Prostate gland (tissue), 2 donors: ENCODE data around the gene B2M.

Source experiments
- POLR2AphosphoS5 ChIP-seq: sonication (generic); formaldehyde crosslinking; IDR thresholded peaks from one replicate; pipeline ENCODE4 v1.6.1; 2017; ENCODE audit warnings: antibody characterized with exemption
- TF ChIP-seq, protein P1 (sequence below), 4 experiments: fragments of 200-600 bp in 2 of 4; fragments of 450-650 bp in 2 of 4; sonication (generic) in 2 of 4; IDR thresholded peaks; 1 replicate in 3 of 4; 2 replicates in 1 of 4; pipeline ENCODE4 v1.5.1; 2016 to 2019; ENCODE audit warnings: antibody characterized with exemption in 4 of 4, mild to moderate bottlenecking in 2 of 4, moderate library complexity in 2 of 4

DNA sequence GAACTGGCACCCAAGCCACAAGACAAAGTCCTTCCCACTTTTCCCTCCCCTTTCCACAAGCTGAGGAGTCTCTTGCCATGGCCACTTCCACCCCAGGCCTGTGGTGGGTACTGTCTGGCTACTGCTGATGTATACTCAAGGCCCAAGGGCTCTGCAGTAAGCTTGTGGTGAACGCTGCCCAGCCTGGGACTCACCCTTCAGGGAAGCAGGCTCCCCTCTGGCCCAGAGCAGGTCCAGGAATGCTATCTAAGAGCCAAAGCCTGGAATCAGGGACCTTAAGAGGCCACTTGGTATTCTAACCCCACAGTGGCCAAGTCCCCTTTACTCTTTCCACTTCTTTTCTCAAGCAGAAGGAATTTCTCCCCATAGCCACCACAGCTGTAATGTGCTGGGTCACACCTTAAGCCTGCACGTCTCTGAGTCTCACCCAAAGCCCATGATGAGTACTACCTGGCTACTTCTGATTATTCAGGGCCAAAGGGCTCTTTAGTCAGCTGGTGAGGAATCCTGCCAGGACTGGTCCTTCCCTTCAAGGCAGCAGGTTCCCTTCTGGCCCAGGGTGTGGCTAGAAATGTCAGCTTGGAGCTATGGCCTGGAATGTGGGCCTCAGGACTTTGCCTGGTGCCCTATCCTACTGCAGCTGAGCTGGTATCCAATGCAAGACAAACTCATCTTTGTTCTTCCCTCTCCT is 4.2 kb upstream of the B2M start:
- TF ChIP-seq POLR2AphosphoS5, result no peak
- TF ChIP-seq, protein P1, sequence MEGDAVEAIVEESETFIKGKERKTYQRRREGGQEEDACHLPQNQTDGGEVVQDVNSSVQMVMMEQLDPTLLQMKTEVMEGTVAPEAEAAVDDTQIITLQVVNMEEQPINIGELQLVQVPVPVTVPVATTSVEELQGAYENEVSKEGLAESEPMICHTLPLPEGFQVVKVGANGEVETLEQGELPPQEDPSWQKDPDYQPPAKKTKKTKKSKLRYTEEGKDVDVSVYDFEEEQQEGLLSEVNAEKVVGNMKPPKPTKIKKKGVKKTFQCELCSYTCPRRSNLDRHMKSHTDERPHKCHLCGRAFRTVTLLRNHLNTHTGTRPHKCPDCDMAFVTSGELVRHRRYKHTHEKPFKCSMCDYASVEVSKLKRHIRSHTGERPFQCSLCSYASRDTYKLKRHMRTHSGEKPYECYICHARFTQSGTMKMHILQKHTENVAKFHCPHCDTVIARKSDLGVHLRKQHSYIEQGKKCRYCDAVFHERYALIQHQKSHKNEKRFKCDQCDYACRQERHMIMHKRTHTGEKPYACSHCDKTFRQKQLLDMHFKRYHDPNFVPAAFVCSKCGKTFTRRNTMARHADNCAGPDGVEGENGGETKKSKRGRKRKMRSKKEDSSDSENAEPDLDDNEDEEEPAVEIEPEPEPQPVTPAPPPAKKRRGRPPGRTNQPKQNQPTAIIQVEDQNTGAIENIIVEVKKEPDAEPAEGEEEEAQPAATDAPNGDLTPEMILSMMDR (IDR thresholded peaks at IDR 0.05), result no peak
